Activated CD8-positive, alpha-beta memory T cell treated with anti-CD3 and anti-CD28 coated beads for 1 hour (primary cell): ENCODE measurements around the gene WIPF1.

ENCODE experiments used
- DNase-seq, 2 donors: peaks; one replicate each; pipeline ENCODE4 v3.0.0-alpha.2; 2020; ENCODE audit warnings: low read depth in 1 of 2; ENCODE audit errors: extremely low read depth in 1 of 2

Gene WIPF1

DNA sequence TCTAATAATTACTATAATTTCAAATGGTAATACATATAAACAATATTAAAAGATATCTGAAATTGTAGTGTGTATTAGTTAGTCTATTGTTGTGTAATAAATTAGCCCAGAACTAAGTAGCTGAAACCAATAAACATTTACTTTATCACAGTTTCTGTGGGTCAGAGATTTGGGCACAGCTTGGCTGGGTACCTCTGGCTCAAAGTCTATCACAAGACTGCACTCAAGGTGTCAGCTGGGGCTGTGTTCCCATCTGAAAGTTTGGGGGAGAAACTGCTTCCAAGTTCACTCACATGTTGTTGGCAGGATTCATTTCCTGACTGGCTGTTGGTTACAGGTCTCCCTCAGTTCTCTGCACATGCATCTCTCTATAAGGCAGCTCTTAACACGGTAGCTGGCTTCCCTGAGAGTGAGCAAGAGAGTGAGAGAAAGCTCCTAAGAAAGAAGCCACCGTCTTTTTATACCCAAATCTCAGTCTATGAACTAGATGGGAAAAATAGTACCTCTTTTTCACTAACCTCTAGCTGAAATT, 25.6 kb upstream of the WIPF1 start:
- no peak for DNase-seq

DNA sequence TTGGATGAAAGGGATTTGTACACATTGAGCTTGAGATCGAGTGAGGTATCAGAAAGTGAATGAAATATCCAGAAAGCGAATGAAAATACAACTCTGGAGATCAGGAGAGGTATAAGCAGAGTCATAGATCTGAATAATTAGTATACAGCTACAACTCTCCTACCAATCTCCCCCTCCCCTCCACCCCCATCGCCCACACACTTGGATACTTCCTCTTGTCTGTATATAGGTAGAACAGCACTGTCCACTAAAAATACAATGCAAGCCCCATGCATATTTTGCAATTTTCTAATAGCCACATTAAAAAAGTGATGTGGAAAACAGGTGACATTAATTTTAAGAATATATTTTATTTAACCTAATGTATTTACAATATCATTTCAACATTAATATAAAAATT, 23.7 kb upstream of the WIPF1 start:
- DNase-seq, result no peak

DNA sequence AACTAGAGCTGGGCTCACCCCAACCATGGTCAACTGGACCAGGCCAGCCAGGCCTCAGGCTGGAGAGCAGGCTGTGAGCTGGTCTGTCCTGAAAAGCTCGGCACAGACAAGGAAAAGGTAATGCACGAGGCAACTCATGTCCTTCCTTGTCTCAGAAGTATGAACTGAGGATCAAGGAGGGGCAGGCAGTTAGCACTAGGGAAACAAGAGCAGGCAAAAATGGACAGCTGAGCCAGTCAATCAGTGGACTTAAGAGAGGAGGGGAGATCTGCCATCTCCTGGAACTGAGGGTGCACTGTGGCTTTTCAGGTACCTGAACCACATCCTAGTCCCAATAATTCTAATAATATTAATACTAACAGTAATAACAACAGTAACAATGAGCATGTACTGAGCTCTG, 20.6 kb upstream of the WIPF1 start:
- no peak for DNase-seq

GRCh38 chr2:174617718-174618117, 20.1 kb upstream of the WIPF1 start:
- DNase-seq, result no peak

DNA sequence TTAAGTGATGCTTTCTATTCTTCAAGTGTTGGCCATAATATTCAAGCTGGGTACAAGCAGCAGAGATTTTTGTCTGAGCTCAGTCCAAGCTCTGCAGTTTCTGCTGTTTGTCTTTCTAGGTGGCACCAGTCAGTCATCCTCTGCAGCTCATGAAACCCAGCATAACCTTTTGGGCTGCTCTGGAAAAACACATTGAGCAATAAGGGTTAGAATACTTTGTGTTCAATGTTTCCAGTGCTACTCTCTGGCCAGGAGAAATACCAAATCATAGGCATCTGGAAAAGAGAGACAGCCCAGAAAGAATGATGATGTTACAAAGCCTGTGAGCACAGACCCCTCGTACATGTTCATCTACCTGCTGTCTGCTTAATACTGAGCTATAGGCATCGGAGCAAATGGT, 19.5 kb upstream of the WIPF1 start:
- no peak for DNase-seq

DNA sequence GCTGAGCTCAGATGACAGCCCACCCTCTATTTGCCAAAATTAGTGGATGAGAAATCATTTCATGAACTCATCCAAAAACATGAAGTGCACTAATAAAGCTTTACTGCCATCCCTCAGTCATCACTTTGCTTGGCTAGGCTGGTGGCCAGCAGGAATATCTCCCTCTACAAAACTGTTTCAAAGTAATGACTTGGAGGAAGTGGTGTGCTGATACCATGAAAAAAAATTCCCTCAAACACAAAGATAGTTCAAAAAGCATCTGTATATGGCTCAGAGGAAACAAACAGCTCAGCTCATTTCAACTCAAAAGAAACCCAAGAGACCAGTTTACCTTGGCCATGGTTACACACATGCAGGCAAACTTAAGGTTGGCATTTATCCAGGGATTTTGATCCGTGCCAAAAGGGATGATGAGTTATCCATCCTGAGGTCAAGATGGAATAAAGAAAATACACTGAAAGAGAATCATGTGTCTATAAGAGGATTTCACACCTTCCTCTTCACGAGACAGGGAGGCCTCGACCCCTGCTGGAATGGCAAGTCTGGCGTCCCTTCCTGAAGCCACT, 18.4 kb upstream of the WIPF1 start:
- no peak for DNase-seq

GRCh38 chr2:174614261-174614660, 16.7 kb upstream of the WIPF1 start:
- no peak for DNase-seq

GRCh38 chr2:174613531-174613930, 15.9 kb upstream of the WIPF1 start:
- DNase-seq, result no peak

DNA sequence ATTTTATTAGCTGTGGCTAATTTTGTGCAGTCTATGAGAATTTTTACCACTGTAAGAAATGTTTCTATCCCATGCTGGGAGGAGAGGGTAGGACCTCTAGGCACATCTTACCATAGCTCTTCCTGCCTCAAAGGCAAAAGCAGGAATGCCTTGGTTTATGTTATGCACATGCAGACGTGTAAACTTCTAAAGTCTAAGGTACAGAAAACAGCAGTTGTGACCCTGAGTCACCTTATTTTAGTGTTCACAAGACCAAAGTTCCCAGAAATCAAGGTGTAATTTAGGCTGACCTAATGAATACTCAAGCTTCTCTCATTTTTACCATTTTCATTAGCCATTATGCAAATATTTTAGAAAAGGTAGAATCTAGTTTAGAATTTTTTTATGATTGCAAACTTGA, 15.4 kb upstream of the WIPF1 start:
- DNase-seq, result no peak

- DNase-seq, result no peak
Observed at GRCh38 chr2:174611854-174612253, 14.2 kb upstream of the WIPF1 start.

DNA sequence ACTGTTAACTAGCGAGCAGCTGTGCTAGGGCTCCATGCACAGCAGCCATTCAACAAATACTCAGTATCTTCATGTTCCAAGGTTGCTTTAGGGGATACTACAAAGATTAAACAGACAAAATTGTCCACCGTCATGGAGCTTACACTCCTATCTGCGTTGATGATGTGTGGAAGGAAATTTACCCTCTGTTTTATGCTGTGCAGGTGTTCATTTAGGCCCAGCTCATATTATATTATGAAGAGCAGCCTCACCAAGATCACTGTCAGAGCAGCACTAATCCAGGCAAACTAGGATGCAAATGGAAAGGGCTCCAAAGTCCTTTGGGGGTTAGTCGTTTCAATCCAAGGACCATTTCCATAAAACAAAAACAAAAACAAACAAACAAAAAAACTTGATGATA, 13.4 kb upstream of the WIPF1 start:
- DNase-seq, result no peak

- no peak for DNase-seq
Observed at GRCh38 chr2:174610243-174610995, 12.8 kb upstream of the WIPF1 start.

DNA sequence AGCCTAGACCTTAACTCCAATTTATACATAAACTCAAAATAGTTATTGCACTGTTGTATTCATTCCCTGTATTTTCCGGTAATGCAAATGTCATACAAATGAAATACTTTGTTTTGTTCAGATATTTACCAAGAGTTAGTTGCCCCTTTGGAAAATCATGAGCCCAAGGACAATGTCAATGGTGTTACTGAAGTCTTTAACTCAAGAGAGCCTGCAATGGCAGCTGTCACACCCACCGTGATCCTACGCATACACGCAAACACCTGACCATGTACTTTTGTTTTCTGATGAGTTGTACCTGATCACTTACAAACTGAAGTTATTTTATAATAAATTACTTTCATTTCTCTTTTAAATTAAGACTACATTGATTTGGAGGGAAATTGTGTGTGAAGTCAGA, 11.7 kb upstream of the WIPF1 start:
- no peak for DNase-seq

DNA sequence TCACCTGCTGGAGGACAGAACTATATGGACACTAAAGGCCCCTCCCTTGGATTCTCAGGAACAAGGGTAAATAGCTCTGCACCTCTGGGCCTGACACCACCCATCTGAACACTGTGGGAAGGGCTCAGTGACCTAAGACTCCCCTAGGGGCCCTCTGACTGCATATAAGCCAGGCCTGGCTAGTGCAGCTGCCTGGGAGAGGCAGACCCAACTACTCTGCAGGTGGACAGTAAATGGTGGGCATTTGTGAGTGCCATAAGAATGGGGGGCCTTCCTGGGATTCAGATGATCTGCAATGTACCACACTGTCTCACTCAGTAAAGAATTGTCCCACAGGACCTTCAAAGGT, 11.2 kb upstream of the WIPF1 start:
- no peak for DNase-seq

- DNase-seq, result no peak
Observed at GRCh38 chr2:174607989-174608865, 10.6 kb upstream of the WIPF1 start.

DNA sequence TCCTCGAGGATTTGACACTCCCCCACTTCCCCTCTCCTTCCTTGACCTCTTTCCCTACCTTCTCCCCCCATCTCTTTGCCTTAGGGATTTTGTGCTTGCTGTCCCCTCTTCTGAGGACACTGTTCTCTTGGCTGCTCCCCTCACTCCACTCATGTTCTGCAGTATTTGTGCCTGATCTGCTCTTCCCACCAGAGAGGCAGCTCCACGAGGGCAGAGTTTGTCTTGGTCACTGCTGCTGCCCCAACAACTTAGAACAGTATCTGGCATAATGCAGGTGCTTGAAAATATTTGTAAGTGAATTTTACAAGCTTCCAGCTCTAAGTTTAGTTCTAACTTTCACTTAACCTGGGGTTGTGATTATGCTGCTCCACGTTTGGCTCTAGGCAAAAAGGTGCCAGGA, 10.0 kb upstream of the WIPF1 start:
- no peak for DNase-seq

DNA sequence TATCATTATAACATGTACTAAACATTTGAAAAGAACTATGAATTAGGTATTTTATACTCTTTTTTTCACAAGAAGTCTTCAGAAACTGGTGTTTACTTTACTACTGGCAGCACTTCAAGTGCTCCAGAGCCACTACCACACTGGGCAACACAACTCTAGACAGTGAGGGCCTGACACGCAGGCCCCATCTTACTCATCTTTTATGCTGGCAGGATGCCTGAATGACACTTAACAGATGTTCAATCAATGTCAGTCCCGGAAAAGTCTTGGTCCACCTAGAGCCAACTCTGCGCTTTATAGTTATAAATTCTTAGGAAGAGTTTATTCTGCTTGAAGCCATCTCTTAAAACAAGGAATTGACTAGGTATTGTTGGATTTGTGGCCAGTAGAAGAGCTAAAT, 8.7 kb upstream of the WIPF1 start:
- no peak for DNase-seq

DNA sequence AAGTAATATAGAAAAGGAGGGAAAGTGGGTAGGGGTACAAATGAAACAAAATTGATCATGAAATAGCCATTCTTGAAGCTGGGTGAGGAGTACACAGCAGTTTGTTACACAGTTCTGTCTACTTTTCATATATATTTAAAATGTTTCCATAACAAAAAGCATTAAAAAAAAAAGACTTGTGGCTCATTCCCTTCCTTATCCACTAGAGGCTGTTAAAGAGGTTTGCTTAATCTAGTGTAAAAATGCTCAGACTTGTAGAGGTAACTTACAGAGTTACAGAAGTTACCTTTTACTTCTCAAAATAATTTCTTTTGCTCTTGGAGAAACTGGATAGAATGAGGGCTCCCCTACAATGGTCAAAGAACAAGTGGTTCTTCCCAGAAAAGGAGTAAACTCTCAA, 8.1 kb upstream of the WIPF1 start:
- DNase-seq, result no peak

- DNase-seq, result peak; percentile 27 to 28
Observed at GRCh38 chr2:174603280-174603679, 5.7 kb upstream of the WIPF1 start.

DNA sequence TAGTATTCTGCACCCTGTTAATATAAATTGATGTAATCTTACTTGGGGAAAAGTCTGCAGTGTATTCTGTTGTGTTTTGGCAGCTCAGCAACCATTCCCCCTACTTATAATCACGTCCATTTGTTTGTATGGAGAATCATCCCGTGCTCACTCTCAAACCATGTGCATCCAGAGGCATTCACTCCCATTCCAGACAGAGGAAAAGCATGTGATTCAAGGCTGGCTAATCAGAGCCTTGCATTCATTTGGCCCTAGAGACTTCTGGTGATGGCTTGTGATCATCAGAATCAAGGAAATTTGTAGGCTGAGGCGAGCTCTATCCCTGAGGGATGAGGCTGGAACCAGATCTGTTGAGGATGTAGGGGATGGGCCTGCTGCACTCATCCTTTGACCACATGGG, 5.1 kb upstream of the WIPF1 start:
- no peak for DNase-seq

GRCh38 chr2:174600349-174600748, 2.7 kb upstream of the WIPF1 start:
- no peak for DNase-seq
